Measurements from ENCODE around the gene CSPG5. TPM values are rescaled to one million over a fixed set of nuclear protein-coding genes. Genes with fewer than 3 reads are reported as not detected.
A peak's percentile ranks its signal among the peaks of the same experiment; 100 is the strongest.

CSPG5 gene
- total and polyA plus RNA-seq, 2 donors (not counting 1 experiment from before 2014, with no cell fraction given) = 0.04 to 0.99 TPM

DNA sequence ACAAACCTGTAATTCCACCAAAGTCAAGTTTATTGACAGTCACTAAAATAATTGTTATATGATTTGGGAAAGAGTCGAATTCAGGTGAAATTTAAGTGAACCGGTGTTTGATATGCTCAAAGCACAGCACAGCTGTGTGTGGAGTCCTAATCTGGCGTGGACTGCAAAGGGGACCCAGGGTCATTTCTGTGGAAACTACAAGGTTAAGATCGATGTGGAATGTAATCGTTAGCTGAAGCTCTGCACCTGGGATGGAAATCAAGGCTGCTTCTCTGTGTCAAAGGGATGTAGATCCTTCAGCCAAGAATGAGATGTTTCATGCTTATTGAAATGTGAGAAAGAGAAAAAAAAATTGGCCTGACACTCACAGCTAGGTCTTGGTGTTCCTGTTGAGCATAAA is 63.6 kb downstream of the CSPG5 start:
- H3K27ac Mint-ChIP-seq = no peak overlapping the region
- Histone ChIP-seq H3K4me3 (ENCODE audit: control extremely low read depth in 1 of 5, extremely low read depth in 1 of 5, insufficient read depth in 1 of 5, low read depth in 2 of 5, low read length in 4 of 5) (no peak overlapping the region), H3K79me2 (ENCODE audit: control insufficient read depth, insufficient read depth, low read length) (peaks cover 29% of the 10 kb centered on the region), H3K27ac (ENCODE audit: low read length in 2 of 2) (no peak overlapping the region), H3K4me1 (ENCODE audit: control insufficient read depth in 2 of 2, insufficient read depth in 2 of 2, low read length in 2 of 2) (peaks cover 0 to 9% of the 10 kb centered on the region in 2 donors), H3K27me3 (replicated peaks in 1 of 4; ENCODE audit: control extremely low read depth in 1 of 4, control insufficient read depth in 3 of 4, insufficient read depth in 4 of 4, low read length in 3 of 4) (no peaks in the 10 kb centered on the region), H3K4me2 (replicated peaks; ENCODE audit: low read depth, low read length, poor library complexity, severe bottlenecking) (no peak overlapping the region), H2AFZ (ENCODE audit: insufficient read depth, low read depth, low read length, poor library complexity, severe bottlenecking) (no peak overlapping the region), H3K9me3 (ENCODE audit: control extremely low read depth in 1 of 3, control insufficient read depth in 2 of 3, insufficient read depth in 1 of 3, low read length in 2 of 3) (peaks cover 0 to 2% (median 0%) of the 10 kb centered on the region in 3 donors), H3K36me3 (replicated peaks in 1 of 2; ENCODE audit: control extremely low read depth in 1 of 2, control insufficient read depth in 1 of 2, extremely low read depth in 1 of 2, insufficient read depth in 2 of 2, low read length in 1 of 2) (peaks cover 0 to 6% of the 10 kb centered on the region in 2 experiments), H3K9ac (ENCODE audit: low read length) (no peak overlapping the region), H4K20me1 (ENCODE audit: control insufficient read depth, insufficient read depth, low read length, poor library complexity, severe bottlenecking) (no peaks in the 10 kb centered on the region)
- no peak for TF ChIP-seq EZH2 (IDR thresholded peaks at IDR 0.05; ENCODE audit: borderline replicate concordance, insufficient read depth, low read depth, low read length, poor library complexity, severe bottlenecking)
- TF ChIP-seq, protein P1, sequence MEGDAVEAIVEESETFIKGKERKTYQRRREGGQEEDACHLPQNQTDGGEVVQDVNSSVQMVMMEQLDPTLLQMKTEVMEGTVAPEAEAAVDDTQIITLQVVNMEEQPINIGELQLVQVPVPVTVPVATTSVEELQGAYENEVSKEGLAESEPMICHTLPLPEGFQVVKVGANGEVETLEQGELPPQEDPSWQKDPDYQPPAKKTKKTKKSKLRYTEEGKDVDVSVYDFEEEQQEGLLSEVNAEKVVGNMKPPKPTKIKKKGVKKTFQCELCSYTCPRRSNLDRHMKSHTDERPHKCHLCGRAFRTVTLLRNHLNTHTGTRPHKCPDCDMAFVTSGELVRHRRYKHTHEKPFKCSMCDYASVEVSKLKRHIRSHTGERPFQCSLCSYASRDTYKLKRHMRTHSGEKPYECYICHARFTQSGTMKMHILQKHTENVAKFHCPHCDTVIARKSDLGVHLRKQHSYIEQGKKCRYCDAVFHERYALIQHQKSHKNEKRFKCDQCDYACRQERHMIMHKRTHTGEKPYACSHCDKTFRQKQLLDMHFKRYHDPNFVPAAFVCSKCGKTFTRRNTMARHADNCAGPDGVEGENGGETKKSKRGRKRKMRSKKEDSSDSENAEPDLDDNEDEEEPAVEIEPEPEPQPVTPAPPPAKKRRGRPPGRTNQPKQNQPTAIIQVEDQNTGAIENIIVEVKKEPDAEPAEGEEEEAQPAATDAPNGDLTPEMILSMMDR (IDR thresholded peaks at IDR 0.05) = no peak
- intact Hi-C loops (cut with micrococcal nuclease) = no loop called here
- H3K9me3 Mint-ChIP-seq (ENCODE audit: insufficient read depth) = no peaks in the 10 kb centered on the region
- H3K27me3 Mint-ChIP-seq = no peaks in the 10 kb centered on the region
- 99% methylated on average over 5 of the region's 5 CpGs for WGBS (ENCODE audit: insufficient coverage)
- ChIA-PET POLR2A (no interaction called here), CTCF (interaction anchor here (0.6 to 1.9 kb wide), 3 partner anchors 39 to 398 kb away, joined by 3 to 11 read pairs (median 4); no protein-coding TSS in a partner anchor)
- H3K4me3 Mint-ChIP-seq = no peak overlapping the region
- H3K4me1 Mint-ChIP-seq = peaks cover 16% of the 10 kb centered on the region
- ATAC-seq (ENCODE audit: low read depth) = no peak
- no peak for DNase-seq

DNA sequence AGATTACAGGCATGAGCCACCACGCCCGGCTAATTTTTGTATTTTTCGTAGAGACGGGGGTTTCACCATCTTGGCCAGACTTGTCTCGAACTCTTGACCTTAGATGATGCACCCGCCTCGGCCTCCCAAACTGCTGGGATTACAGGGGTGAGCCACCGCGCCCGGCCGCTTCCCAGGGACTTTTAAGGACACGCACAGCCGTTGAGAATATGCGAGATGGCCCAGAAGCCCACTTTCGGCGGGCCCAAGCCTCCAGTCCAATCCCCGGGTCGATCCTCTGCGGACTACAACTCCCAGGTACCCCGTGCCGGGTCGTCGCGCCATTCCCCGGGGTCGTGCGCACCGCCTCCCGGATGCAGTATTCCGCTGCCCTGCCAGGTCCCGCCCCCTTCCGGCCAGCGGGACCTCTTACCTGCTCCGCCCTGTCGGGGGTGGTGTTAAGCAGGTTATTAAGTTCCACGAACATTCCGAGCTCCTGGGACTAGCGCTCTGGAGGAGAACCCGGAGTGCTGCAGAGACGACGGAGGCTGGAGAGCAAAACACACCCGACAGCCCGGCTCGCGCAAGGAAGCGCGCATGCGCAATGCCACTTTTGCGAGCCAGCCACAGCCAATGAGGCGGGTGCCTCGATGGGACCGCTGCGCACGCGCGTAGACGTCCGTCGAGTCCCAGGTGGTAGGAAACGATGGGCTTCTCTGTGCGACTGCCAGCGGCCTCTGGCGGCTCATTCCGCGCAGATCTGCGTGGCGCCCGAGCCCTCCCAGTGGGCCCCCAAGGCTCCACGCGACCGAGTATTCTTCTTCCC is 65.3 kb downstream of the CSPG5 start, which contains the start of gene ELP6:
Gene ELP6 (minus strand): TSS at position 588 of the 805 bp plus-strand sequence. CDS start 122 bp downstream, at position 466.
- H3K36me3 ChIP-seq (replicated peaks in 1 of 2; ENCODE audit: control extremely low read depth in 1 of 2, control insufficient read depth in 1 of 2, extremely low read depth in 1 of 2, insufficient read depth in 2 of 2, low read length in 1 of 2) = peaks cover 0 to 16% of the 10 kb centered on the region in 2 experiments
- peak within 1 kb of the TSS; percentile 87 for H3K9ac ChIP-seq (ENCODE audit: low read length)
- peak within 1 kb of the TSS; percentile 99 for H3K27ac Mint-ChIP-seq
- DNase-seq = peak; percentile 99
- peaks cover 0 to 9% of the 10 kb centered on the region in 2 donors for H3K4me1 ChIP-seq (ENCODE audit: control insufficient read depth in 2 of 2, insufficient read depth in 2 of 2, low read length in 2 of 2)
- intact Hi-C loops (cut with micrococcal nuclease) = loop anchor here (1.0 to 2.0 kb wide), 5 partner anchors 9 to 290 kb away; partner anchors contain the start of genes DHX30, KIF9, KLHL18 and SCAP
- peaks cover 16% of the 10 kb centered on the region for H3K4me1 Mint-ChIP-seq
- no peaks in the 10 kb centered on the region for H3K9me3 Mint-ChIP-seq (ENCODE audit: insufficient read depth)
- H3K79me2 ChIP-seq (ENCODE audit: control insufficient read depth, insufficient read depth, low read length) = peaks cover 37% of the 10 kb centered on the region
- WGBS (ENCODE audit: insufficient coverage) = under 1% methylated on average over 71 of the region's 71 CpGs
- peak within 1 kb of the TSS; percentile 79 to 91 (median 80) for H3K4me3 ChIP-seq (ENCODE audit: control extremely low read depth in 1 of 5, extremely low read depth in 1 of 5, insufficient read depth in 1 of 5, low read depth in 2 of 5, low read length in 4 of 5)
- H2AFZ ChIP-seq (ENCODE audit: insufficient read depth, low read depth, low read length, poor library complexity, severe bottlenecking) = peak within 1 kb of the TSS; percentile 100
- H3K27me3 Mint-ChIP-seq = no peaks in the 10 kb centered on the region
- ChIA-PET CTCF (interaction anchor here (0.6 to 1.4 kb wide), 4 partner anchors 9 to 311 kb away, joined by 3 to 6 read pairs (median 3); no protein-coding TSS in a partner anchor), POLR2A (interaction anchor here (0.7 kb wide), 1 partner anchor 29 kb away, joined by 6 read pairs; no protein-coding TSS in a partner anchor)
- peak within 1 kb of the TSS; percentile 66 to 76 for H3K27ac ChIP-seq (ENCODE audit: low read length in 2 of 2)
- ATAC-seq (ENCODE audit: low read depth) = peak; percentile 93
- no peaks in the 10 kb centered on the region for H3K27me3 ChIP-seq (replicated peaks in 1 of 4; ENCODE audit: control extremely low read depth in 1 of 4, control insufficient read depth in 3 of 4, insufficient read depth in 4 of 4, low read length in 3 of 4)
- H4K20me1 ChIP-seq (ENCODE audit: control insufficient read depth, insufficient read depth, low read length, poor library complexity, severe bottlenecking) = no peaks in the 10 kb centered on the region
- TF ChIP-seq, protein P1 (IDR thresholded peaks at IDR 0.05) = peak; percentile 67
- TF ChIP-seq EZH2 (IDR thresholded peaks at IDR 0.05; ENCODE audit: borderline replicate concordance, insufficient read depth, low read depth, low read length, poor library complexity, severe bottlenecking) = no peak
- peaks cover 0 to 2% (median 0%) of the 10 kb centered on the region in 3 donors for H3K9me3 ChIP-seq (ENCODE audit: control extremely low read depth in 1 of 3, control insufficient read depth in 2 of 3, insufficient read depth in 1 of 3, low read length in 2 of 3)
- peak within 1 kb of the TSS; percentile 99 for H3K4me3 Mint-ChIP-seq
- peak within 1 kb of the TSS; percentile 87 for H3K4me2 ChIP-seq (replicated peaks; ENCODE audit: low read depth, low read length, poor library complexity, severe bottlenecking)
